WERI-Rb-1 (cell line): Measurements from ENCODE around the gene DOK1.
"Not testable (repeated sequence)": the region's sequence is repeated elsewhere in the genome, so short reads cannot be mapped to it uniquely, and the experiment has no call there.

Experiments
- DNase-seq: peaks from one replicate; pipeline ENCODE4 v3.0.0-alpha.2; 2020
- H3K27ac ChIP-seq: fragments of 250-450 bp; sonication (Bioruptor Pico); 2 replicates; pipeline ENCODE4 v1.5.1; 2020; ENCODE audit warnings: mild to moderate bottlenecking, moderate library complexity
- H3K27me3 ChIP-seq: fragments of 250-450 bp; sonication (Bioruptor Pico); 2 replicates; pipeline ENCODE4 v1.5.1; 2021; ENCODE audit warnings: mild to moderate bottlenecking, low read depth, moderate library complexity; ENCODE audit not compliant: insufficient read depth, severe bottlenecking
- H3K36me3 ChIP-seq: fragments of 250-450 bp; sonication (Bioruptor Pico); 2 replicates; pipeline ENCODE4 v1.5.1; 2020; ENCODE audit warnings: mild to moderate bottlenecking, moderate library complexity
- H3K4me3 ChIP-seq: 2 replicates; pipeline ENCODE4 v1.5.1; 2011; ENCODE audit warnings: low read depth, mild to moderate bottlenecking, control low read depth, low read length
- H3K9me3 ChIP-seq: fragments of 250-450 bp; sonication (Bioruptor Pico); 2 replicates; pipeline ENCODE4 v1.5.1; 2021; ENCODE audit warnings: mild to moderate bottlenecking, moderate library complexity; ENCODE audit not compliant: severe bottlenecking
- TF ChIP-seq, protein P1 (sequence below): IDR thresholded peaks from 2 replicates; pipeline ENCODE4 v1.5.1; 2011; ENCODE audit warnings: low read depth, mild to moderate bottlenecking, control low read depth, inconsistent platforms, low read length

The DOK1 gene

DNA sequence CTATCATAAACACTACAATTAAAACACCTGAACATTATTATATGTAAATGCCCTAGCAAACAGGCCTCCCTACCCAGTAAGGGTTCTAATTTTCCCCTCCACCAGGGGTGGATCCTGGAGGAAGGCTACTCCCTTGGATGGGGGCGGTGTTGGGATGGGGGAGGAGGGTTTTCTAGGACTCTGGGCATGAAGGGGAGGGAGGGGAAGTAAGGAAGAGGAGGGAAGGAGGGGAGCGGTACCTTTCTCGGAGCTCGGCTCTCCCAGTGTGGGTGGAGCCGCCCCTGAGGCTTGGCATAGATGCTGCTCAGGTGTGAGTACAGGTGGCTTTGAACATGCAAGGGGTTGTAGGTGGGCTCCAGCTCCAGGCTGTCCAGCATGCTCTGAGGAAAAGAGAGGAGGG lies 5.4 kb downstream of the DOK1 start:
- Histone ChIP-seq H3K27ac (no peak overlapping the region), H3K4me3 (no peak overlapping the region), H3K36me3 (peaks cover 7% of the 10 kb centered on the region; the same call in 1 of the 2 replicates), H3K27me3 (no peaks in the 10 kb centered on the region), H3K9me3 (no peaks in the 10 kb centered on the region)
- TF ChIP-seq, protein P1, sequence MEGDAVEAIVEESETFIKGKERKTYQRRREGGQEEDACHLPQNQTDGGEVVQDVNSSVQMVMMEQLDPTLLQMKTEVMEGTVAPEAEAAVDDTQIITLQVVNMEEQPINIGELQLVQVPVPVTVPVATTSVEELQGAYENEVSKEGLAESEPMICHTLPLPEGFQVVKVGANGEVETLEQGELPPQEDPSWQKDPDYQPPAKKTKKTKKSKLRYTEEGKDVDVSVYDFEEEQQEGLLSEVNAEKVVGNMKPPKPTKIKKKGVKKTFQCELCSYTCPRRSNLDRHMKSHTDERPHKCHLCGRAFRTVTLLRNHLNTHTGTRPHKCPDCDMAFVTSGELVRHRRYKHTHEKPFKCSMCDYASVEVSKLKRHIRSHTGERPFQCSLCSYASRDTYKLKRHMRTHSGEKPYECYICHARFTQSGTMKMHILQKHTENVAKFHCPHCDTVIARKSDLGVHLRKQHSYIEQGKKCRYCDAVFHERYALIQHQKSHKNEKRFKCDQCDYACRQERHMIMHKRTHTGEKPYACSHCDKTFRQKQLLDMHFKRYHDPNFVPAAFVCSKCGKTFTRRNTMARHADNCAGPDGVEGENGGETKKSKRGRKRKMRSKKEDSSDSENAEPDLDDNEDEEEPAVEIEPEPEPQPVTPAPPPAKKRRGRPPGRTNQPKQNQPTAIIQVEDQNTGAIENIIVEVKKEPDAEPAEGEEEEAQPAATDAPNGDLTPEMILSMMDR: no peak
- no peak for DNase-seq

DNA sequence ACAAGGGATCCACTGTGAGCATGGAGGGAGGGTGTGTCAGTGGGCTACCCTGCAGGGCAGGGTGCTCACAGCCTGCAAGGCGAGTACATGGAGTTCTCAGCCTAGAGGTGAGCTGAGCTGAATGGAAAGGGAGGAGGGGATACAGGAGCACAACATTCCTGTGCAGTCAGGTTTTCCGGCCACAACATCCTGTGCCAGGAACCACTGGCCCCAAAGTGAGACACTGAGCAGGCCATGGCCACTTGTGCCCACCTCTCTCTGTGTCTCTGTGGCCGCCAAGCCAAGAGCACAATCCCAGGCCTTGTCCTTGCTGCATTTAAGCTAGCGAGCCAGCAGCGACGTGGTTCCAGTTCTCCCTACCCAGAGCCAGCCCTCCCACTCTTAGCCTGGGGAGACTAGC lies 6.1 kb downstream of the DOK1 start:
- DNase-seq: no peak
- TF ChIP-seq, protein P1: no peak
- no peak overlapping the region for H3K4me3 ChIP-seq
- H3K27ac ChIP-seq: no peak overlapping the region
- no peaks in the 10 kb centered on the region for H3K27me3 ChIP-seq
- no peaks in the 10 kb centered on the region for H3K9me3 ChIP-seq
- H3K36me3 ChIP-seq: peaks cover 7% of the 10 kb centered on the region; the same call in 1 of the 2 replicates

DNA sequence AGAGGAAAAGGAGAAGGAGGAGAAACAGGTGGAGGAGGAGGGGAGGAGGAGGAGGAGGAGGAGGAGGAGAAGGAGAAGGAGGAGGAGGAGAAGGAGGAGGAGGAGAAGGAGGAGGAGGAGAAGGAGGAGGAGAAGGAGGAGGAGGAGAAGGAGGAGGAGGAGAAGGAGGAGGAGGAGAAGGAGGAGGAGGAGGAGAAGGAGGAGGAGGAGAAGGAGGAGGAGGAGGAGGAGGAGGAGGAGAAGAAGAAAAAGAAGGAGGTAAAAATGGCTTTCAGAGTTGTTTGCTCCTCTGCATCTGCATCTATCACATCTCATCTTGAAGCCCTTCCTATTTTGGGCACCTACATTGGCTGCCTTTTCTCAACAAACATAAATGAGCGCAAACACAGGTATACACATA lies 6.5 kb downstream of the DOK1 start:
- H3K27me3 ChIP-seq, H3K36me3 ChIP-seq, H3K27ac ChIP-seq, DNase-seq, H3K9me3 ChIP-seq, H3K4me3 ChIP-seq: not testable (repeated sequence)

DNA sequence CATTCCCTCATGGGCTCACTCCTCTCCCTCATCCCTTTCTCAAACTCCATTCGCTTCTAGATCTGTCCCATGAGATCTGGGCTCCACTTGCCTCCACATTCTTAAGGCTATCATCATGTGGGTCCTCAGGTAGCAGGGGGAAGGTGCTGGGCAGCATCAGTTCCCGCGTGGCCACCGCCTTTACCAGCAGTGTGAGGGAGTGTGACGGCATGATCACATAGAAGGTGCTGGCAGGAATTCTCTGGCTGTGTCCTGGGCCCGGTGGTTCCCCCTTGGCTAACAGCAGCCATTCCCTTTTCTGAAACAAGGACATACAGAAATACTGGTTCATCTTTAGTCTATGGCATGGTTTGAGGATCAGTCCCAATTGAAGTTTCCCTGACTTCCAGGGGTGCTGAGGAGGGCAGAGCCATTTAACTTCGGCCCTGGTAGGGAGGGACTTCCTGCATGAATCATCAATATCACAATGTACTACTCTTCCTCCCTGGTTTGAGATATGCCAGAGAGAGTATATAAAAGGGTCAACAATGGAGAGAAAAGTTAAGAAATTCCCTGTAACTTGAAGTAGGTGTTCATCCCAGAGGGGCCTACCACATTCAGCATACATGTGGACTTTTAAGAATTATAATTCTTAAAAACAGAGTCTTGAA lies 7.7 kb downstream of the DOK1 start:
- no peak overlapping the region for H3K27ac ChIP-seq
- H3K36me3 ChIP-seq: no peaks in the 10 kb centered on the region
- H3K9me3 ChIP-seq: no peaks in the 10 kb centered on the region
- TF ChIP-seq, protein P1: no peak
- no peak overlapping the region for H3K4me3 ChIP-seq
- DNase-seq: no peak
- no peaks in the 10 kb centered on the region for H3K27me3 ChIP-seq

DNA sequence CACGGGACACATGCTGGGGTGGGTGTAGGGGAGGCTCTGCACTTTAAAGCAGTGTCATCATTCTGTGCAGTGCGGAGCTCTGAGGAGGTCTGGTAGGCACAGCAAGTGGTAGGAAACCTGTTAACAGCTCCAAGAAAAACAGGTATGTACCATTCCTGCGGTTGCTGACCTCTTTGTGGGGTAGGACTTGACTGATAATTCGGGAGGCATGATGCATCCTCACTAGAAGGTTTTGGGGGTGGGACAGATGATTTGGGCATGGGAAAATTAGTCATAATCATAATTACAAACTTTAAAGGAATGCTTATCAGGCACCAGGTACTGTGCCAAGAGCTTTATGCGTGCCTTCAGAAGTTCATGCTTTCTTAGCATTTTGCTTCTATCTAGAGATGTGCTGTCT lies 9.7 kb downstream of the DOK1 start:
- Histone ChIP-seq H3K27me3 (no peaks in the 10 kb centered on the region), H3K36me3 (no peaks in the 10 kb centered on the region), H3K27ac (no peak overlapping the region), H3K4me3 (no peak overlapping the region), H3K9me3 (no peaks in the 10 kb centered on the region)
- TF ChIP-seq, protein P1: no peak
- no peak for DNase-seq

DNA sequence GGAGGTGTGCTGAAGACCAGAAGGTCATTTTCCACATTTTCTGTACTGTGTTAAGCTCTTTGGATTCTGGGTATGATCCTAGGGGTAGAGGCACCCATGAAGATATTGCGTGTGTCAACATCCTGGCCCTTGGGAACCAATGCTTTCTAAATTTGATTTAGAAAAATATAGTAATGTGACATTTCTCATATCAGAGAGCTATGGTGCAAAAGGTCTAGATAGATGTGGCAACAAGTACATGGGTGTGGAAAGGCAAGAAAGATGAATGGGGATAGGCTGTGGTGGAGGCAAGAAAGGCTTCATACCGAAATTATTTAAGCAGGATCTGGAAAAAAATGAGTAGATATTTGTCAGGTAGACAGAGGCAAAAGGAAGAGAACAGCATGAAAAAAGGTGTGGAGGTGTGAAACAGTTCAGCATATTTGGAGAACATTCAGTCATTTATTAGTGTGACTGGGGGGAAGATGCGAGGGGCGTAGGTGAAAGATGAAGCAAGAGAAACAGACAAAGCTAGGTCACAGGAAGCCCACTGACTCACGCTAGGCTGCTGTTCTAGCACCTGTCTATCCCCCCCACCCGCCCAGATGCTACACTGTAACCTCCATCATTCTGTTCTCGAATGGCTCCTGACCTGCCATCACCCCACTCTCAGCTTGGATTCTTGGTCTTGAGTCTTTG lies 11.7 kb downstream of the DOK1 start:
- H3K27me3 ChIP-seq: no peaks in the 10 kb centered on the region
- DNase-seq: no peak
- no peak overlapping the region for H3K27ac ChIP-seq
- H3K9me3 ChIP-seq: no peaks in the 10 kb centered on the region
- no peaks in the 10 kb centered on the region for H3K36me3 ChIP-seq
- H3K4me3 ChIP-seq: no peak overlapping the region
- TF ChIP-seq, protein P1: no peak
